ENCODE results near the gene ALKAL2. TPM values are rescaled to one million over a fixed set of nuclear protein-coding genes. Genes with fewer than 3 reads are reported as not detected.

The ALKAL2 gene
- total RNA-seq, 1 experiment from 2014 or later = not detected

GRCh38 chr2:287471-287885, 413 bp downstream of the ALKAL2 start:
- POLR2A ChIA-PET = no interaction called here
- no peak for ATAC-seq
- H3K4me2 ChIP-seq (ENCODE audit: low read length) = no peak overlapping the region
- no peak overlapping the region for H3K4me3 ChIP-seq (replicated peaks in 1 of 2; ENCODE audit: low read depth in 1 of 2, low read length in 2 of 2)
- H3K27ac ChIP-seq (ENCODE audit: low read depth, low read length) = no peak overlapping the region
- no peak for DNase-seq (ENCODE audit: low read depth, low spot score)
- H3K9me2 ChIP-seq (ENCODE audit: insufficient read depth) = no peaks in the 10 kb centered on the region
- no peaks in the 10 kb centered on the region for H3K79me2 ChIP-seq (ENCODE audit: insufficient read depth, low read length)
- CTCF ChIA-PET = no interaction called here
- no peak overlapping the region for H2AFZ ChIP-seq (ENCODE audit: low read depth, low read length, poor library complexity, severe bottlenecking)
- intact Hi-C loops (cut with micrococcal nuclease) = no loop called here
- H3K27me3 ChIP-seq (ENCODE audit: insufficient read depth, low read length) = no peaks in the 10 kb centered on the region
- TF ChIP-seq CBX3 (IDR thresholded peaks at IDR 0.05; ENCODE audit: low read depth) (no peak), CEBPB (IDR thresholded peaks at IDR 0.05; ENCODE audit: low read depth) (no peak), EGR1 (IDR thresholded peaks at IDR 0.05; ENCODE audit: low read depth) (no peak), REST (IDR thresholded peaks at IDR 0.05; ENCODE audit: low read depth) (no peak), ZNF274 (IDR thresholded peaks at IDR 0.05; ENCODE audit: low read depth, low read length) (no peak)
- TF ChIP-seq, protein P1, sequence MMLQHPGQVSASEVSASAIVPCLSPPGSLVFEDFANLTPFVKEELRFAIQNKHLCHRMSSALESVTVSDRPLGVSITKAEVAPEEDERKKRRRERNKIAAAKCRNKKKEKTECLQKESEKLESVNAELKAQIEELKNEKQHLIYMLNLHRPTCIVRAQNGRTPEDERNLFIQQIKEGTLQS (IDR thresholded peaks at IDR 0.05) = no peak
- no peaks in the 10 kb centered on the region for H3K4me1 ChIP-seq (ENCODE audit: control insufficient read depth in 1 of 2, insufficient read depth in 2 of 2, low read length in 2 of 2)
- H3K9ac ChIP-seq (ENCODE audit: low read length) = no peak overlapping the region
- no peaks in the 10 kb centered on the region for H3K9me3 ChIP-seq (ENCODE audit: control insufficient read depth in 1 of 2, insufficient read depth in 1 of 2, low read depth in 1 of 2, low read length in 2 of 2)
- BruUV-seq (replicated peaks) = no TSS peak
- RAD21 ChIA-PET (ENCODE audit: low non-redundant PET in 1 of 2, low total read pairs in 2 of 2, uncharacterized antibody in 2 of 2, unreplicated experiment in 2 of 2) = no interaction called here
- no peaks in the 10 kb centered on the region for H3K36me3 ChIP-seq (ENCODE audit: control insufficient read depth in 1 of 2, insufficient read depth in 2 of 2, low read length in 2 of 2)
- H4K20me1 ChIP-seq (ENCODE audit: insufficient read depth) = no peaks in the 10 kb centered on the region

All from HCT116 (cell line).